Chondrocyte (in vitro differentiated cells): ENCODE measurements around the gene AREL1. TPM values are rescaled to one million over a fixed set of nuclear protein-coding genes. Genes with fewer than 3 reads are reported as not detected.

Experiments
- DNase-seq: peaks from one replicate; pipeline ENCODE4 v3.0.0; 2021; ENCODE audit warnings: mixed read lengths, low spot score
- H3K27ac Mint-ChIP-seq: one replicate; pipeline ENCODE4 v1.8.0; 2021; ENCODE audit warnings: mild to moderate bottlenecking, moderate library complexity, mixed read lengths; ENCODE audit not compliant: unreplicated experiment
- H3K27me3 Mint-ChIP-seq: 2 replicates; pipeline ENCODE4 v1.8.0; 2021; ENCODE audit warnings: low read depth, mixed read lengths
- H3K36me3 Mint-ChIP-seq: 2 replicates; pipeline ENCODE4 v1.8.0; 2021; ENCODE audit warnings: low read depth, mixed read lengths
- H3K4me1 Mint-ChIP-seq: 2 replicates; pipeline ENCODE4 v1.8.0; 2021; ENCODE audit warnings: low read depth, mild to moderate bottlenecking, mixed read lengths
- H3K4me3 Mint-ChIP-seq: one replicate; pipeline ENCODE4 v1.8.0; 2021; ENCODE audit warnings: mild to moderate bottlenecking, moderate library complexity, mixed read lengths; ENCODE audit not compliant: unreplicated experiment
- H3K9me3 Mint-ChIP-seq: 2 replicates; pipeline ENCODE4 v1.8.0; 2021; ENCODE audit warnings: low read depth, mixed read lengths
- CTCF ChIP-seq: fragments of 200-600 bp; sonication (generic); IDR thresholded peaks from 2 replicates; pipeline ENCODE4 v1.5.0; 2021; ENCODE audit warnings: antibody characterized with exemption, mild to moderate bottlenecking, moderate library complexity
- total RNA-seq: library from RNA; stranded (reverse); gene quantifications from 3 replicates; pipeline ENCODE4 v1.2.1, GENCODE V29; 2021

The AREL1 gene
- total RNA-seq, 1 donor from 2014 or later: 34.7 TPM

- Mint-ChIP-seq H3K9me3 (no peaks in the 10 kb centered on the region), H3K4me1 (peaks cover 9% of the 10 kb centered on the region), H3K36me3 (peaks cover 12% of the 10 kb centered on the region)
These were observed 14.4 kb downstream of the AREL1 start for GRCh38 chr14:74698465-74698864.

GRCh38 chr14:74697976-74698375 lies 14.9 kb downstream of the AREL1 start:
- H3K27ac Mint-ChIP-seq: no peak overlapping the region
- H3K4me3 Mint-ChIP-seq: no peak overlapping the region
- H3K27me3 Mint-ChIP-seq: no peaks in the 10 kb centered on the region
- peaks cover 11% of the 10 kb centered on the region for H3K36me3 Mint-ChIP-seq
- no peak for TF ChIP-seq CTCF
- no peak for DNase-seq
- H3K4me1 Mint-ChIP-seq: peaks cover 8% of the 10 kb centered on the region
- H3K9me3 Mint-ChIP-seq: no peaks in the 10 kb centered on the region

More at GRCh38 chr14:74698465-74698864, 14.4 kb downstream of the AREL1 start:
- TF ChIP-seq CTCF: no peak
- no peak for DNase-seq
- Mint-ChIP-seq H3K27ac (no peak overlapping the region), H3K27me3 (no peaks in the 10 kb centered on the region), H3K4me3 (no peak overlapping the region)

- H3K27me3 Mint-ChIP-seq: no peaks in the 10 kb centered on the region
- DNase-seq: no peak
- H3K9me3 Mint-ChIP-seq: no peaks in the 10 kb centered on the region
- no peak overlapping the region for H3K27ac Mint-ChIP-seq
- peaks cover 4% of the 10 kb centered on the region for H3K4me1 Mint-ChIP-seq
- peaks cover 9% of the 10 kb centered on the region for H3K36me3 Mint-ChIP-seq
- H3K4me3 Mint-ChIP-seq: no peak overlapping the region
- TF ChIP-seq CTCF: no peak
These were observed 15.3 kb downstream of the AREL1 start for GRCh38 chr14:74697543-74697942.

- Mint-ChIP-seq H3K9me3 (no peaks in the 10 kb centered on the region), H3K27me3 (no peaks in the 10 kb centered on the region), H3K4me3 (no peak overlapping the region), H3K27ac (no peak overlapping the region), H3K4me1 (peaks cover 8% of the 10 kb centered on the region), H3K36me3 (peaks cover 9% of the 10 kb centered on the region)
- no peak for TF ChIP-seq CTCF
- DNase-seq: no peak
These were observed 15.9 kb downstream of the AREL1 start for GRCh38 chr14:74697011-74697410.

GRCh38 chr14:74695406-74695805 lies 17.5 kb downstream of the AREL1 start:
- DNase-seq: no peak
- peaks cover 11% of the 10 kb centered on the region for H3K36me3 Mint-ChIP-seq
- H3K9me3 Mint-ChIP-seq: no peaks in the 10 kb centered on the region
- H3K4me3 Mint-ChIP-seq: no peak overlapping the region
- TF ChIP-seq CTCF: no peak
- no peaks in the 10 kb centered on the region for H3K27me3 Mint-ChIP-seq
- H3K4me1 Mint-ChIP-seq: peaks cover 21% of the 10 kb centered on the region
- H3K27ac Mint-ChIP-seq: no peak overlapping the region
